ENCODE data around the gene POPDC2.
A peak's percentile ranks its signal among the peaks of the same experiment; 100 is the strongest.

POPDC2 gene

GRCh38 chr3:119619094-119619493, 41.3 kb downstream of the POPDC2 start:
- no peak overlapping the region for H3K27ac ChIP-seq
- no peak overlapping the region for H3K9ac ChIP-seq
- peaks cover 0 to 16% (median 0%) of the 10 kb centered on the region in 10 experiments; a peak in 4 of 20 replicates for H3K4me1 ChIP-seq
- H3K27me3 ChIP-seq = no peaks in the 10 kb centered on the region
- H3K36me3 ChIP-seq = no peaks in the 10 kb centered on the region
- H3K4me3 ChIP-seq = no peak overlapping the region
- no peak for TF ChIP-seq Cebpa-rat (IDR thresholded peaks at IDR 0.05)
- no peak overlapping the region for H3K4me2 ChIP-seq
- no peaks in the 10 kb centered on the region for H3K9me3 ChIP-seq (replicated peaks in 1 of 11)
- no peaks in the 10 kb centered on the region for H4K20me1 ChIP-seq

GRCh38 chr3:119616056-119616455, 44.3 kb downstream of the POPDC2 start:
- no peaks in the 10 kb centered on the region for H4K20me1 ChIP-seq
- no peak overlapping the region for H3K27ac ChIP-seq
- H3K4me3 ChIP-seq = no peak overlapping the region
- H3K4me1 ChIP-seq = peaks cover 0 to 11% (median 0%) of the 10 kb centered on the region in 10 experiments; a peak in 3 of 20 replicates
- TF ChIP-seq Cebpa-rat (IDR thresholded peaks at IDR 0.05) = no peak
- H3K9me3 ChIP-seq (replicated peaks in 1 of 11) = peaks cover 0 to 11% (median 4%) of the 10 kb centered on the region in 11 experiments; a peak in 9 of 22 replicates
- H3K36me3 ChIP-seq = no peaks in the 10 kb centered on the region
- H3K9ac ChIP-seq = no peak overlapping the region
- H3K27me3 ChIP-seq = no peaks in the 10 kb centered on the region
- no peak overlapping the region for H3K4me2 ChIP-seq

GRCh38 chr3:119613872-119614271, 46.5 kb downstream of the POPDC2 start:
- Histone ChIP-seq H3K36me3 (no peaks in the 10 kb centered on the region), H3K4me3 (no peak overlapping the region), H3K27ac (no peak overlapping the region), H3K9ac (no peak overlapping the region; a peak in 1 of 22 replicates), H3K9me3 (replicated peaks in 1 of 11) (peaks cover 0 to 14% (median 6%) of the 10 kb centered on the region in 11 experiments; a peak in 9 of 22 replicates), H3K4me1 (peaks cover 0 to 11% (median 0%) of the 10 kb centered on the region in 10 experiments; a peak in 3 of 20 replicates), H4K20me1 (no peaks in the 10 kb centered on the region), H3K27me3 (no peaks in the 10 kb centered on the region), H3K4me2 (peak overlapping the region in 2 of 11 experiments; percentile 16 to 36; a peak in 3 of 22 replicates)
- no peak for TF ChIP-seq Cebpa-rat (IDR thresholded peaks at IDR 0.05)

- H3K4me3 ChIP-seq = no peak overlapping the region
- H3K9me3 ChIP-seq (replicated peaks in 1 of 11) = peaks cover 0 to 14% (median 6%) of the 10 kb centered on the region in 11 experiments; a peak in 9 of 22 replicates
- H3K4me1 ChIP-seq = peaks cover 0 to 11% (median 0%) of the 10 kb centered on the region in 10 experiments; a peak in 3 of 20 replicates
- H3K27ac ChIP-seq = no peak overlapping the region
- no peak overlapping the region for H3K4me2 ChIP-seq
- H3K36me3 ChIP-seq = no peaks in the 10 kb centered on the region
- no peak overlapping the region for H3K9ac ChIP-seq
- no peaks in the 10 kb centered on the region for H3K27me3 ChIP-seq
- H4K20me1 ChIP-seq = no peaks in the 10 kb centered on the region
- TF ChIP-seq Cebpa-rat (IDR thresholded peaks at IDR 0.05) = no peak
Measured at GRCh38 chr3:119613201-119613600, 47.2 kb downstream of the POPDC2 start.

GRCh38 chr3:119611664-119612063, 48.7 kb downstream of the POPDC2 start:
- H3K4me3 ChIP-seq = no peak overlapping the region
- no peak for TF ChIP-seq Cebpa-rat (IDR thresholded peaks at IDR 0.05)

GRCh38 chr3:119609301-119609700, 51.1 kb downstream of the POPDC2 start:
- H3K9ac ChIP-seq = no peak overlapping the region
- H3K4me3 ChIP-seq = no peak overlapping the region
- no peak for TF ChIP-seq Cebpa-rat (IDR thresholded peaks at IDR 0.05)
- no peaks in the 10 kb centered on the region for H3K27me3 ChIP-seq
- H3K4me2 ChIP-seq = no peak overlapping the region
- H3K4me1 ChIP-seq = peaks cover 0 to 20% (median 0%) of the 10 kb centered on the region in 10 experiments; a peak in 4 of 20 replicates
- no peak overlapping the region for H3K27ac ChIP-seq
- H3K9me3 ChIP-seq (replicated peaks in 1 of 11) = peaks cover 0 to 14% (median 6%) of the 10 kb centered on the region in 11 experiments; a peak in 9 of 22 replicates
- H4K20me1 ChIP-seq = no peaks in the 10 kb centered on the region
- no peaks in the 10 kb centered on the region for H3K36me3 ChIP-seq

More at GRCh38 chr3:119611664-119612063, 48.7 kb downstream of the POPDC2 start:
- Histone ChIP-seq H3K36me3 (no peaks in the 10 kb centered on the region), H3K27me3 (no peaks in the 10 kb centered on the region), H3K9me3 (replicated peaks in 1 of 11) (peaks cover 0 to 14% (median 6%) of the 10 kb centered on the region in 11 experiments; a peak in 9 of 22 replicates), H3K4me1 (peaks cover 0 to 11% (median 0%) of the 10 kb centered on the region in 10 experiments; a peak in 3 of 20 replicates), H3K4me2 (no peak overlapping the region), H3K9ac (no peak overlapping the region), H4K20me1 (no peaks in the 10 kb centered on the region), H3K27ac (no peak overlapping the region)

GRCh38 chr3:119608405-119609000, 51.9 kb downstream of the POPDC2 start:
- no peaks in the 10 kb centered on the region for H3K27me3 ChIP-seq
- H3K4me1 ChIP-seq = peaks cover 0 to 15% (median 0%) of the 10 kb centered on the region in 10 experiments; a peak in 3 of 20 replicates
- no peak overlapping the region for H3K9ac ChIP-seq
- H3K36me3 ChIP-seq = no peaks in the 10 kb centered on the region
- H4K20me1 ChIP-seq = no peaks in the 10 kb centered on the region
- TF ChIP-seq Cebpa-rat (IDR thresholded peaks at IDR 0.05) = no peak
- no peak overlapping the region for H3K27ac ChIP-seq
- H3K9me3 ChIP-seq (replicated peaks in 1 of 11) = peaks cover 0 to 14% (median 6%) of the 10 kb centered on the region in 11 experiments; a peak in 9 of 22 replicates
- no peak overlapping the region for H3K4me3 ChIP-seq
- H3K4me2 ChIP-seq = no peak overlapping the region

GRCh38 chr3:119604878-119605277, 55.5 kb downstream of the POPDC2 start:
- peak overlapping the region in 2 of 11 experiments; percentile 1 to 36; a peak in 1 of 22 replicates for H3K4me2 ChIP-seq
- no peaks in the 10 kb centered on the region for H4K20me1 ChIP-seq
- peaks cover 0 to 38% (median 0%) of the 10 kb centered on the region in 10 experiments; a peak in 6 of 20 replicates for H3K4me1 ChIP-seq
- no peak overlapping the region for H3K4me3 ChIP-seq
- no peak for TF ChIP-seq Cebpa-rat (IDR thresholded peaks at IDR 0.05)
- no peak overlapping the region for H3K9ac ChIP-seq
- no peaks in the 10 kb centered on the region for H3K27me3 ChIP-seq
- no peak overlapping the region for H3K27ac ChIP-seq
- H3K36me3 ChIP-seq = no peaks in the 10 kb centered on the region
- no peaks in the 10 kb centered on the region for H3K9me3 ChIP-seq (replicated peaks in 1 of 11)

- Histone ChIP-seq H3K36me3 (no peaks in the 10 kb centered on the region), H3K4me3 (no peak overlapping the region), H3K4me1 (peaks cover 0 to 42% (median 0%) of the 10 kb centered on the region in 10 experiments; a peak in 6 of 20 replicates), H3K9ac (no peak overlapping the region), H3K27ac (no peak overlapping the region), H3K27me3 (no peaks in the 10 kb centered on the region), H3K9me3 (replicated peaks in 1 of 11) (no peaks in the 10 kb centered on the region), H3K4me2 (peak overlapping the region in 2 of 11 experiments; percentile 55 to 69; a peak in 4 of 22 replicates), H4K20me1 (no peaks in the 10 kb centered on the region)
- no peak for TF ChIP-seq Cebpa-rat (IDR thresholded peaks at IDR 0.05)
Measured at GRCh38 chr3:119602676-119603075, 57.7 kb downstream of the POPDC2 start.

Measured in BLaER1 treated with 17β-estradiol and CSF1 and Interleukin-3, amounts not matched to agents 10 nM and 100 nM (cell line).